ENCODE measurements around the gene SLC35E2B.

- TF ChIP-seq CTCF (IDR thresholded peaks at IDR 0.05; ENCODE audit: low read depth, low read length), result no peak
- TF ChIP-seq POLR2A (IDR thresholded peaks at IDR 0.05; ENCODE audit: extremely low read depth, insufficient read length), result no peak
Observed at GRCh38 chr1:1687846-1688245, 4.7 kb downstream of the SLC35E2B start.

All from NB4 (cell line).